Caco-2 (cell line): Measurements from ENCODE around the gene GAS6. TPM values are rescaled to one million over a fixed set of nuclear protein-coding genes. Genes with fewer than 3 reads are reported as not detected.

Source experiments
- BruUV-seq: library from RNA; stranded (reverse); fragments of 400-500 nt; replicated peaks from 2 replicates; lab custom pipeline; 2021; lab: Mats Ljungman, UMichigan
- CTCF ChIA-PET: fragments of 300-600 bp; sonication (Branson Sonifier 250); formaldehyde crosslinking; loops from one replicate; lab custom pipeline; 2022; ENCODE audit warnings: antibody characterized with exemption; lab: Charles Lee
- POLR2A ChIA-PET: fragments of 300-600 bp; sonication (Branson Sonifier 250); formaldehyde crosslinking; loops from one replicate; lab custom pipeline; 2022; ENCODE audit warnings: antibody characterized with exemption; lab: Charles Lee
- DNase-seq, 2 experiments: peaks; one replicate each; pipeline versions ENCODE4 v3.0.0 to v3.0.0-alpha.2; 2020 to 2022
- H3K27me3 ChIP-seq: replicated peaks from 2 replicates; pipeline ENCODE4 v1.6.0; 2011; ENCODE audit warnings: low read length; ENCODE audit not compliant: control insufficient read depth, insufficient read depth
- H3K36me3 ChIP-seq: 2 replicates; pipeline ENCODE4 v1.5.1; 2011; ENCODE audit warnings: low read length; ENCODE audit not compliant: control insufficient read depth, insufficient read depth
- H3K4me1 ChIP-seq: fragments of 250-450 bp; sonication (Bioruptor Pico); 2 replicates; pipeline ENCODE4 v1.5.1; 2020; ENCODE audit warnings: mild to moderate bottlenecking
- H3K4me3 ChIP-seq: 2 replicates; pipeline ENCODE4 v1.5.1; 2011; ENCODE audit warnings: low read depth, mild to moderate bottlenecking, control low read depth, low read length
- H3K9me3 ChIP-seq: fragments of 250-450 bp; sonication (Bioruptor Pico); 2 replicates; pipeline ENCODE4 v1.5.1; 2020; ENCODE audit warnings: mild to moderate bottlenecking, moderate library complexity
- H3K27ac Mint-ChIP-seq: one replicate; pipeline ENCODE4 v1.8.0; 2022; ENCODE audit warnings: mixed read lengths; ENCODE audit not compliant: unreplicated experiment
- H3K27me3 Mint-ChIP-seq: one replicate; pipeline ENCODE4 v1.8.0; 2022; ENCODE audit warnings: mixed read lengths; ENCODE audit not compliant: insufficient read depth, unreplicated experiment
- H3K36me3 Mint-ChIP-seq: one replicate; pipeline ENCODE4 v1.8.0; 2022; ENCODE audit warnings: mild to moderate bottlenecking, mixed read lengths; ENCODE audit not compliant: insufficient read depth, unreplicated experiment
- H3K4me1 Mint-ChIP-seq: one replicate; pipeline ENCODE4 v1.8.0; 2022; ENCODE audit warnings: low read depth, mixed read lengths; ENCODE audit not compliant: unreplicated experiment
- H3K4me3 Mint-ChIP-seq: one replicate; pipeline ENCODE4 v1.8.0; 2022; ENCODE audit warnings: mild to moderate bottlenecking, moderate library complexity, mixed read lengths; ENCODE audit not compliant: unreplicated experiment
- H3K9me3 Mint-ChIP-seq: one replicate; pipeline ENCODE4 v1.8.0; 2022; ENCODE audit warnings: mixed read lengths; ENCODE audit not compliant: unreplicated experiment
- CTCF ChIP-seq, 2 experiments: fragments of 200-600 bp in 1 of 2; IDR thresholded peaks; 1 replicate in 1 of 2; 2 replicates in 1 of 2; pipeline versions ENCODE4 v1.5.1 to v1.8.0; 2011 to 2022; ENCODE audit warnings: antibody characterized with exemption in 1 of 2, control low read depth in 1 of 2, inconsistent platforms in 1 of 2, low read depth in 1 of 2, low read length in 1 of 2, mild to moderate bottlenecking in 1 of 2, moderate library complexity in 1 of 2; ENCODE audit not compliant: insufficient read depth in 1 of 2, severe bottlenecking in 1 of 2, unreplicated experiment in 1 of 2
- intact Hi-C: fragments of 100-400 bp; cut with micrococcal nuclease; formaldehyde crosslinking; loops from one replicate; pipeline ENCODE4 v1.10.0; 2022; ENCODE audit not compliant: unreplicated experiment
- total RNA-seq: library from RNA; stranded (reverse); gene quantifications from 2 replicates; pipeline ENCODE4 v1.2.3, GENCODE V29; 2022

Gene GAS6
- total RNA-seq, 1 experiment from 2014 or later: 34.8 TPM

- ChIA-PET CTCF (no interaction called here), POLR2A (no interaction called here)
- no TSS peak for BruUV-seq
- Histone ChIP-seq H3K36me3 (no peaks in the 10 kb centered on the region), H3K4me1 (peaks cover 6% of the 10 kb centered on the region; the same call in 1 of the 2 replicates), H3K4me3 (no peak overlapping the region), H3K9me3 (peaks cover 8% of the 10 kb centered on the region), H3K27me3 (no peaks in the 10 kb centered on the region)
- H3K27me3 Mint-ChIP-seq: no peaks in the 10 kb centered on the region
- peaks cover 4% of the 10 kb centered on the region for H3K36me3 Mint-ChIP-seq
- H3K27ac Mint-ChIP-seq: no peak overlapping the region
- intact Hi-C loops: no loop called here
- H3K9me3 Mint-ChIP-seq: no peaks in the 10 kb centered on the region
- TF ChIP-seq CTCF (IDR thresholded peaks at IDR 0.05; ENCODE audit: insufficient read depth in 1 of 2, low read depth in 1 of 2, low read length in 1 of 2, severe bottlenecking in 1 of 2, unreplicated experiment in 1 of 2): no peak
- no peak for DNase-seq
- H3K4me3 Mint-ChIP-seq: no peak overlapping the region
- no peaks in the 10 kb centered on the region for H3K4me1 Mint-ChIP-seq
Measured at GRCh38 chr13:113811081-113811928, 52.6 kb downstream of the GAS6 start.

- no peak overlapping the region for H3K4me3 ChIP-seq
- intact Hi-C loops: no loop called here
- no peak for TF ChIP-seq CTCF (IDR thresholded peaks at IDR 0.05; ENCODE audit: insufficient read depth in 1 of 2, low read depth in 1 of 2, low read length in 1 of 2, severe bottlenecking in 1 of 2, unreplicated experiment in 1 of 2)
- no peaks in the 10 kb centered on the region for H3K9me3 Mint-ChIP-seq
- H3K9me3 ChIP-seq: peaks cover 8% of the 10 kb centered on the region
- ChIA-PET POLR2A (no interaction called here), CTCF (no interaction called here)
- no peaks in the 10 kb centered on the region for H3K27me3 ChIP-seq
- H3K4me1 ChIP-seq: peaks cover 6% of the 10 kb centered on the region; the same call in 1 of the 2 replicates
- H3K4me3 Mint-ChIP-seq: no peak overlapping the region
- no peaks in the 10 kb centered on the region for H3K27me3 Mint-ChIP-seq
- BruUV-seq: no TSS peak
- no peak for DNase-seq
- no peaks in the 10 kb centered on the region for H3K36me3 ChIP-seq
- H3K27ac Mint-ChIP-seq: no peak overlapping the region
- H3K4me1 Mint-ChIP-seq: no peaks in the 10 kb centered on the region
- no peaks in the 10 kb centered on the region for H3K36me3 Mint-ChIP-seq
Measured at GRCh38 chr13:113810640-113811039, 53.2 kb downstream of the GAS6 start.

- ChIA-PET CTCF (no interaction called here), POLR2A (interaction anchor here (0.5 kb wide), 1 partner anchor 63 kb away, joined by 3 read pairs; no protein-coding TSS in a partner anchor)
- intact Hi-C loops: no loop called here
Measured at GRCh38 chr13:113809934-113810333, 53.9 kb downstream of the GAS6 start.

More at GRCh38 chr13:113809934-113810333, 53.9 kb downstream of the GAS6 start:
- no peaks in the 10 kb centered on the region for H3K4me1 Mint-ChIP-seq
- no peak for TF ChIP-seq CTCF (IDR thresholded peaks at IDR 0.05; ENCODE audit: insufficient read depth in 1 of 2, low read depth in 1 of 2, low read length in 1 of 2, severe bottlenecking in 1 of 2, unreplicated experiment in 1 of 2)
- H3K27me3 Mint-ChIP-seq: no peaks in the 10 kb centered on the region
- no peak overlapping the region for H3K27ac Mint-ChIP-seq
- no TSS peak for BruUV-seq
- no peaks in the 10 kb centered on the region for H3K9me3 Mint-ChIP-seq
- no peak overlapping the region for H3K4me3 Mint-ChIP-seq
- Histone ChIP-seq H3K27me3 (no peaks in the 10 kb centered on the region), H3K4me1 (peaks cover 6% of the 10 kb centered on the region; the same call in 1 of the 2 replicates), H3K9me3 (peaks cover 8% of the 10 kb centered on the region), H3K36me3 (no peaks in the 10 kb centered on the region), H3K4me3 (no peak overlapping the region)
- H3K36me3 Mint-ChIP-seq: no peaks in the 10 kb centered on the region
- no peak for DNase-seq
